ENCODE results near the gene PICK1.

The PICK1 gene

GRCh38 chr22:38049812-38050619, 7.2 kb upstream of the PICK1 start:
- no peak for DNase-seq (ENCODE audit: low read depth)

GRCh38 chr22:38050720-38051119, 6.5 kb upstream of the PICK1 start:
- no peak for DNase-seq (ENCODE audit: low read depth)

- no peak for DNase-seq (ENCODE audit: low read depth)
These were observed 5.9 kb upstream of the PICK1 start for GRCh38 chr22:38051261-38051660.

GRCh38 chr22:38051900-38052862, 5.0 kb upstream of the PICK1 start:
- DNase-seq (ENCODE audit: low read depth): peak; percentile 64

GRCh38 chr22:38062791-38063190, 5.6 kb downstream of the PICK1 start:
- no peak for DNase-seq (ENCODE audit: low read depth)

GRCh38 chr22:38065539-38065938, 8.3 kb downstream of the PICK1 start:
- DNase-seq (ENCODE audit: low read depth): no peak

GRCh38 chr22:38066381-38067027, 9.3 kb downstream of the PICK1 start:
- no peak for DNase-seq (ENCODE audit: low read depth)

- no peak for DNase-seq (ENCODE audit: low read depth)
These were observed 9.8 kb downstream of the PICK1 start for GRCh38 chr22:38067028-38067415.

- DNase-seq (ENCODE audit: low read depth): no peak
These were observed 10.7 kb downstream of the PICK1 start for GRCh38 chr22:38067761-38068360.

GRCh38 chr22:38068641-38069371, 11.6 kb downstream of the PICK1 start:
- DNase-seq (ENCODE audit: low read depth): no peak

- DNase-seq (ENCODE audit: low read depth): no peak
These were observed 12.4 kb downstream of the PICK1 start for GRCh38 chr22:38069372-38070249.

GRCh38 chr22:38070250-38070921, 13.2 kb downstream of the PICK1 start:
- DNase-seq (ENCODE audit: low read depth): no peak

GRCh38 chr22:38071421-38072321, 14.5 kb downstream of the PICK1 start:
- no peak for DNase-seq (ENCODE audit: low read depth)

GRCh38 chr22:38072322-38073149, 15.3 kb downstream of the PICK1 start:
- no peak for DNase-seq (ENCODE audit: low read depth)

- no peak for DNase-seq (ENCODE audit: low read depth)
These were observed 16.2 kb downstream of the PICK1 start for GRCh38 chr22:38073150-38074130.
